Fibroblast of mammary gland (primary cell): ENCODE measurements around the gene SMOC1.

Source experiments
- DNase-seq: peaks from one replicate; pipeline ENCODE4 v3.0.0-alpha.2; 2010; ENCODE audit warnings: low read depth
- H3K4me3 ChIP-seq: 2 replicates; pipeline ENCODE4 v1.5.1; 2011; ENCODE audit warnings: low read depth, mild to moderate bottlenecking, low read length, moderate library complexity; ENCODE audit not compliant: control insufficient read depth
- TF ChIP-seq, protein P1 (sequence below): conservative IDR thresholded peaks from 2 replicates; pipeline ENCODE4 v1.5.1; 2011; ENCODE audit warnings: low read depth, low read length, inconsistent platforms; ENCODE audit not compliant: control insufficient read depth, insufficient read depth

SMOC1 gene

GRCh38 chr14:69919815-69920214, 40.6 kb downstream of the SMOC1 start:
- no peak overlapping the region for H3K4me3 ChIP-seq
- TF ChIP-seq, protein P1, sequence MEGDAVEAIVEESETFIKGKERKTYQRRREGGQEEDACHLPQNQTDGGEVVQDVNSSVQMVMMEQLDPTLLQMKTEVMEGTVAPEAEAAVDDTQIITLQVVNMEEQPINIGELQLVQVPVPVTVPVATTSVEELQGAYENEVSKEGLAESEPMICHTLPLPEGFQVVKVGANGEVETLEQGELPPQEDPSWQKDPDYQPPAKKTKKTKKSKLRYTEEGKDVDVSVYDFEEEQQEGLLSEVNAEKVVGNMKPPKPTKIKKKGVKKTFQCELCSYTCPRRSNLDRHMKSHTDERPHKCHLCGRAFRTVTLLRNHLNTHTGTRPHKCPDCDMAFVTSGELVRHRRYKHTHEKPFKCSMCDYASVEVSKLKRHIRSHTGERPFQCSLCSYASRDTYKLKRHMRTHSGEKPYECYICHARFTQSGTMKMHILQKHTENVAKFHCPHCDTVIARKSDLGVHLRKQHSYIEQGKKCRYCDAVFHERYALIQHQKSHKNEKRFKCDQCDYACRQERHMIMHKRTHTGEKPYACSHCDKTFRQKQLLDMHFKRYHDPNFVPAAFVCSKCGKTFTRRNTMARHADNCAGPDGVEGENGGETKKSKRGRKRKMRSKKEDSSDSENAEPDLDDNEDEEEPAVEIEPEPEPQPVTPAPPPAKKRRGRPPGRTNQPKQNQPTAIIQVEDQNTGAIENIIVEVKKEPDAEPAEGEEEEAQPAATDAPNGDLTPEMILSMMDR = no peak
- DNase-seq = no peak

DNA sequence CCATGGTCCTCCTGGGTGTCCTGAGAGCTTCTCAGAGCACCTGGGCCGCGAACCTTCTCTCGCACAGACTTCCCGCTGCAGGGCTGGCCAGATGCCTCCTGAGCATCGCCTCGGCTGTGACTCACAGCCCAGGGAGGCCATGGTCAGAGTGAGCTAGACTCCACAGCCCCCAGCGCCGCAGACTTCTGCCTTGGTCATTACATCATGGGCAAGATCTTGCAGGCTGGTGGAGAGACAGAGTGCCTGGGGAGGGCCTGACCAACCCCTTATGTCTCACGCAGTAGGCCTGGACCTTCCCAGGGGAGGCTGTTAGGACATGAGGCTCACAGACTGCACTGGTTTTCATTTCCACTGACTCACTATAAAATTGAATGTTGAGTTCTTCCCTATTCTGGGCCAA, 41.8 kb downstream of the SMOC1 start:
- TF ChIP-seq, protein P1 = no peak
- no peak overlapping the region for H3K4me3 ChIP-seq
- DNase-seq = peak; percentile 97

DNA sequence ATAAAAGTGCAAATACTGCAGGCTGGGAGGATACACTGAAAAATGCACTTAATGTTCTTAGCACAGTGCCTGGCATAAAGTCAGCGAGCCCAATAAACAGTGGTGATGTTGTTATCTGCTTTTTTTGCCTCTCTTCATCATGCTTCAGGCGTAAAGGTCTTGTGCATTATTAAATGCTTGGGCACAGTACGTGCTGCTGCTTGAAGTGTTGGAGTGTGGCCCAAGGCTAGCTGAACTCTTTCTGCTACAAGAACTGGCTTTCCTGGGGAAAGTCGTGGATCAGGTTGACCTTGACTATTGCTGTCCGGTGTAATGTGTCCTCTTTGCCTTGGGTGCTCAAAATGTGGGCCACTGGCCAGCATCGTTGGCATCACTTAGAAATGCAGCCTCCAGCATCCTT, 43.0 kb downstream of the SMOC1 start:
- no peak for DNase-seq
- H3K4me3 ChIP-seq = no peak overlapping the region
- TF ChIP-seq, protein P1 = no peak

GRCh38 chr14:69924201-69924600, 45.0 kb downstream of the SMOC1 start:
- DNase-seq = peak; percentile 29
- TF ChIP-seq, protein P1 = no peak

GRCh38 chr14:69928111-69928523, 48.9 kb downstream of the SMOC1 start:
- peak; percentile 70 for DNase-seq
- TF ChIP-seq, protein P1 = no peak
- no peak overlapping the region for H3K4me3 ChIP-seq

More at GRCh38 chr14:69924201-69924600, 45.0 kb downstream of the SMOC1 start:
- H3K4me3 ChIP-seq = no peak overlapping the region

DNA sequence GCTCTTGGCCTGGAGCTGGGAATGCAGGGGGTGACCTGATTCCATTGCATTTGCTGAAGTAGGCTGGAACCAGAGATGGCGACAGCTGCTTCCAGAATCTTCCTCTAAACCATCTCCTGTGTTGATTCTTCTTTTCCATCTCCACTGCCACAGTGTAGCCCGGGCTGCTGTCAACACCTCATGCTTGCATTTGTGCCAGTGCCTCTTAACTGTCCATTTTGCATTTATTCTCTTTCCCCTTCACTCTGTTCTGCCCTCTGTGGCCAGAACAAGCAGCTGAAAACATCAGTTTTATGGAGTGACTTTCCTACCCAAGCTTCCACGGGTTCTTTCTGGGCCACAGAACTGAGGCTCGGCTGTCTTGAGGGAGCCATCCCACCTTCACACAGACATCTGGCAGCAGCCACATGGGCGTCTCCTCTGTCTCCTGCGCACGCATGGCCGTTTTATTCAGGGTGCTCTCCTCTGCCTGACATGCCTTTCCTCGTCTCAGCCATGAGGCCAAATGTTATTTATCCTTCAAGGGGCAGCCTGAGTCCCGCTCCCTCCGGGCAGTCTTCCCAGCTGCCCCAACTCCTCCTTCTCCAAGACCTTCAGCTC, 51.7 kb downstream of the SMOC1 start:
- TF ChIP-seq, protein P1 = no peak
- no peak for DNase-seq
- H3K4me3 ChIP-seq = no peak overlapping the region

DNA sequence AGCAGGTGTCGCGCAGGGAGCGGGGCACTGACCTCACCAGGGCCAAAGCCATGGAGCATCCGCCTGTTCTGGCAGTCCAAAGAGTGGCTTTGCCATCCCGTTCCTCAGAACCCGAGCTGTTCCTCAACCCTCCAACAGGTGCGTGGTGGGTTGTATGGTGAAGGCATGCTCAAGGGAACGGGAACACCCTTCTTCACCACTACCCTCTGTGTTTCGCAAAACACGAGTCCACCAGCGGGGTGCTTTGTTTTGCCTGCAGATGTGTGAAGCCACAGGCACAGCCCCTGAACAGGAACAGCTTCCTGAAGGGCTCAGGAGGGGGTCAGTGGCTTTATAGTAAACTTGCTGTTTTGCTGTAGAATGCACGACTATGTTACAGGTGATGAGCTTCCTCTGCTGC, 52.7 kb downstream of the SMOC1 start:
- no peak overlapping the region for H3K4me3 ChIP-seq
- TF ChIP-seq, protein P1 = no peak
- DNase-seq = no peak
